Prostate gland (tissue), 2 donors: ENCODE data around the gene WHRN.

Experiments used
- CTCF ChIP-seq, 4 experiments: fragments of 200-600 bp in 2 of 4; fragments of 450-650 bp in 2 of 4; sonication (generic) in 2 of 4; IDR thresholded peaks; 1 replicate in 3 of 4; 2 replicates in 1 of 4; pipeline ENCODE4 v1.5.1; 2016 to 2019; ENCODE audit warnings: antibody characterized with exemption in 4 of 4, mild to moderate bottlenecking in 2 of 4, moderate library complexity in 2 of 4
- POLR2A ChIP-seq: fragments of 450-650 bp; IDR thresholded peaks from one replicate; pipeline ENCODE4 v1.6.1; 2016; ENCODE audit warnings: antibody characterized with exemption, mild to moderate bottlenecking
- POLR2AphosphoS5 ChIP-seq: sonication (generic); formaldehyde crosslinking; IDR thresholded peaks from one replicate; pipeline ENCODE4 v1.6.1; 2017; ENCODE audit warnings: antibody characterized with exemption

GRCh38 chr9:114437401-114437893, 67.8 kb downstream of the WHRN start:
- TF ChIP-seq POLR2A (no peak), POLR2AphosphoS5 (no peak), CTCF (IDR thresholded peaks at IDR 0.05) (no peak)
